Liver (tissue), 9 donors: ENCODE data around the gene ARHGEF10L. TPM values are rescaled to one million over a fixed set of nuclear protein-coding genes. Genes with fewer than 3 reads are reported as not detected.

ENCODE experiments used
- DNase-seq: peaks from one replicate; pipeline ENCODE4 v3.0.0-alpha.2; 2017; ENCODE audit warnings: low spot score
- H3K27ac ChIP-seq, 2 donors: one replicate each; pipeline ENCODE4 v1.7.0; 2013; ENCODE audit warnings: inconsistent platforms in 2 of 2, low read length in 2 of 2, control low read depth in 1 of 2, low read depth in 1 of 2, mild to moderate bottlenecking in 1 of 2
- H3K27me3 ChIP-seq, 4 donors: one replicate each; pipeline versions ENCODE4 v1.6.1 to v1.7.0; 2013; ENCODE audit warnings: low read length in 3 of 4, inconsistent platforms in 1 of 4, mild to moderate bottlenecking in 1 of 4, moderate library complexity in 1 of 4; ENCODE audit not compliant: control insufficient read depth in 4 of 4, insufficient read depth in 4 of 4
- H3K36me3 ChIP-seq, 4 donors: one replicate each; pipeline versions ENCODE4 v1.6.1 to v1.7.0; 2013; ENCODE audit warnings: low read length in 3 of 4, mild to moderate bottlenecking in 3 of 4, low read depth in 1 of 4, moderate library complexity in 1 of 4; ENCODE audit not compliant: control insufficient read depth in 4 of 4, insufficient read depth in 3 of 4
- H3K4me1 ChIP-seq, 4 donors: one replicate each; pipeline versions ENCODE4 v1.6.1 to v1.7.0; 2013; ENCODE audit warnings: low read length in 3 of 4, mild to moderate bottlenecking in 3 of 4, moderate library complexity in 1 of 4; ENCODE audit not compliant: control insufficient read depth in 4 of 4, insufficient read depth in 4 of 4
- H3K4me3 ChIP-seq, 3 donors: one replicate each; pipeline versions ENCODE4 v1.6.1 to v1.7.0; 2013; ENCODE audit warnings: low read length in 3 of 3, control low read depth in 1 of 3, low read depth in 1 of 3, mild to moderate bottlenecking in 1 of 3
- H3K9ac ChIP-seq, 2 donors: one replicate each; pipeline ENCODE4 v1.7.0; 2013; ENCODE audit warnings: low read length in 2 of 2, mild to moderate bottlenecking in 2 of 2, moderate library complexity in 2 of 2, control low read depth in 1 of 2, low read depth in 1 of 2
- H3K9me3 ChIP-seq, 4 donors: one replicate each; pipeline versions ENCODE4 v1.6.1 to v1.7.0; 2013; ENCODE audit warnings: low read length in 3 of 4; ENCODE audit not compliant: control insufficient read depth in 4 of 4
- ATF3 ChIP-seq: IDR thresholded peaks from 2 replicates; pipeline ENCODE4 v1.6.1; 2016; ENCODE audit warnings: antibody characterized with exemption
- CTCF ChIP-seq: fragments of 150-350 bp; IDR thresholded peaks from 2 replicates; pipeline ENCODE4 v1.5.1; 2017; ENCODE audit warnings: improper control_type of control experiment, low read depth, low read length; ENCODE audit not compliant: missing input control
- EGR1 ChIP-seq, 2 donors: IDR thresholded peaks; 2 replicates each; pipeline ENCODE4 v1.6.1; 2016 to 2018; ENCODE audit warnings: antibody characterized with exemption in 2 of 2, low read depth in 2 of 2
- FOXA1 ChIP-seq: IDR thresholded peaks from 2 replicates; pipeline ENCODE4 v1.6.1; 2016; ENCODE audit warnings: antibody characterized with exemption
- FOXA2 ChIP-seq: IDR thresholded peaks from 2 replicates; pipeline ENCODE4 v1.6.1; 2016; ENCODE audit warnings: antibody characterized with exemption
- GABPA ChIP-seq, 2 donors: IDR thresholded peaks in 1 of 2; conservative IDR thresholded peaks in 1 of 2; 2 replicates each; pipeline ENCODE4 v1.6.1; 2016; ENCODE audit warnings: antibody characterized with exemption in 2 of 2, mild to moderate bottlenecking in 1 of 2, moderate library complexity in 1 of 2
- HNF4A ChIP-seq, 2 donors: conservative IDR thresholded peaks; 2 replicates each; pipeline ENCODE4 v1.6.1; 2016; ENCODE audit warnings: antibody characterized with exemption in 2 of 2, mild to moderate bottlenecking in 2 of 2
- HNF4G ChIP-seq: IDR thresholded peaks from 2 replicates; pipeline ENCODE4 v1.6.1; 2016; ENCODE audit warnings: antibody characterized with exemption
- JUND ChIP-seq, 2 donors: IDR thresholded peaks; 2 replicates each; pipeline ENCODE4 v1.6.1; 2016; ENCODE audit warnings: antibody characterized with exemption in 2 of 2
- MAX ChIP-seq: IDR thresholded peaks from 2 replicates; pipeline ENCODE4 v1.6.1; 2016; ENCODE audit warnings: antibody characterized with exemption
- NR2F2 ChIP-seq: IDR thresholded peaks from 2 replicates; pipeline ENCODE4 v1.6.1; 2016; ENCODE audit warnings: antibody characterized with exemption
- RAD21 ChIP-seq, 2 donors: IDR thresholded peaks; 2 replicates each; pipeline ENCODE4 v1.6.1; 2016; ENCODE audit warnings: antibody characterized with exemption in 2 of 2, mild to moderate bottlenecking in 2 of 2
- REST ChIP-seq: IDR thresholded peaks from 2 replicates; pipeline ENCODE4 v1.6.1; 2016; ENCODE audit warnings: antibody characterized with exemption, mild to moderate bottlenecking
- RXRA ChIP-seq, 2 donors: IDR thresholded peaks; 2 replicates each; pipeline ENCODE4 v1.6.1; 2017 to 2018; ENCODE audit warnings: antibody characterized with exemption in 2 of 2, mild to moderate bottlenecking in 1 of 2
- SP1 ChIP-seq: IDR thresholded peaks from 2 replicates; pipeline ENCODE4 v1.6.1; 2018; ENCODE audit warnings: antibody characterized with exemption, mild to moderate bottlenecking
- TAF1 ChIP-seq: conservative IDR thresholded peaks from 2 replicates; pipeline ENCODE4 v1.6.1; 2016; ENCODE audit warnings: antibody characterized with exemption, mild to moderate bottlenecking
- YY1 ChIP-seq: IDR thresholded peaks from 2 replicates; pipeline ENCODE4 v1.6.1; 2016; ENCODE audit warnings: antibody characterized with exemption, mild to moderate bottlenecking
- ZBTB33 ChIP-seq: IDR thresholded peaks from 2 replicates; pipeline ENCODE4 v1.6.1; 2016; ENCODE audit warnings: antibody characterized with exemption
- WGBS: extraction: QIAGEN DNeasy Blood & Tissue Kit; methylation state at CpG from one replicate; pipeline ENCODE4 v1.1.7; 2013; 5-methylcytosine and 5-hydroxymethylcytosine counted together
- polyA plus RNA-seq, 2 donors: library from polyadenylated mRNA; stranded (reverse) in 1 of 2; unstranded in 1 of 2; fragments of 200-250 nt in 1 of 2; fragments of >200 nt in 1 of 2; fragmentation: Nextera tagmentation in 1 of 2; extraction: Ambion mirVana in 1 of 2; gene quantifications; one replicate each; pipeline versions ENCODE4 v1.2.1 to v1.2.3, GENCODE V29; 2013 to 2015
- total RNA-seq, 2 donors: library from RNA; depleted of rRNA; stranded (reverse); fragments of >200 nt; gene quantifications; one replicate each; pipeline ENCODE4 v1.2.3, GENCODE V29; 2014
- donor health status: healthy.
- donor health status: healthy.
- donor health status: healthy.
- donor health status: healthy.
- donor health status: healthy.

ARHGEF10L gene
- total and polyA plus RNA-seq, 4 donors: 26.3 to 169 (median 57.5) TPM

- Histone ChIP-seq H3K36me3 (peaks cover 9 to 84% (median 56%) of the 10 kb centered on the region in 4 donors), H3K27ac (no peak overlapping the region), H3K27me3 (no peaks in the 10 kb centered on the region), H3K9ac (no peak overlapping the region), H3K4me3 (no peak overlapping the region), H3K4me1 (peaks cover 0 to 15% (median 9%) of the 10 kb centered on the region in 4 donors), H3K9me3 (no peaks in the 10 kb centered on the region)
- 62% methylated on average over 5 of the region's 5 CpGs for WGBS
- TF ChIP-seq REST (no peak), EGR1 (IDR thresholded peaks at IDR 0.05; ENCODE audit: low read depth in 2 of 2) (no peak), RAD21 (IDR thresholded peaks at IDR 0.05) (no peak), ATF3 (no peak), GABPA (IDR thresholded peaks at IDR 0.05 in 1 of 2, conservative IDR thresholded peaks at IDR 0.05 in 1 of 2) (no peak), MAX (no peak), ZBTB33 (no peak), FOXA1 (no peak), HNF4G (no peak), RXRA (IDR thresholded peaks at IDR 0.05) (no peak), SP1 (no peak), NR2F2 (no peak), CTCF (no peak), JUND (IDR thresholded peaks at IDR 0.05) (no peak), FOXA2 (no peak), YY1 (no peak), TAF1 (no peak), HNF4A (conservative IDR thresholded peaks at IDR 0.05) (no peak)
- no peak for DNase-seq
Observed at GRCh38 chr1:17609529-17609928, 70.0 kb downstream of the ARHGEF10L start.
